ENCODE results near the gene ANO9.

Gene ANO9

DNA sequence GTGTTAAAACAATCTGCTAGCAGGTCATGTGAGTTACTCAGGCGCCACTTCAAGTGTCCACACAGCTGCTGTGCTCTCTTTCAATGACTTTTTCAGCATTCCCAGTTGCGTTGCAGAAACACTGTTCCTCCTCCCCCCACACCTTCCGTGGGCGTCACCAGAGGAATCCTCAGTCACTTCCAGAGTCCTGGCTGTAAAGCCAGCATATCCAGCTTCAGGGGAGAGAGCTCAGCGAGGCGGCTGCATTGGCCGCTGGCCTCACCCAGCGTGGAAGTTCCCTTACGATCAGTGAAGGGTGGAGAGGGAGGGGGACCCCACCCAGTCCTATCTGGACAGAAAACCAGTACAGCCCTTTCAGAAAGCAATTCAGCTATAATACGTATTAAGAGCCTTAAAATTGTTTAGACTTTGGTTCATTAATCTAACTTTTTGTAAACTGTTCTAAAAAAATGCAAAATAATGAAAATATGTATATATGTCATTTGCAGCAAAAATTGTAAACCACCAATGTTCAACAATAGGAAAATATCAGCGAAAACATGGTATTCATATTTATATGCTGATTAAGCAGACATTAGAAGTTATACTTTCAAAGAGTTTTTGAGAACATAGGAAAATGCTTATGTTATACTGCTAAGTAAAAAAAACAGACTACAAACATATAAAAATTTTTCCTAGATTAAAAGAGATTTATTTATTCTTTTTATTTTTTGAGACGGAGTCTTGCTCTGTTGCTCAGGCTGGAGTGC is 2.8 kb upstream of the ANO9 start:
- no peak for DNase-seq
- no peaks in the 10 kb centered on the region for H3K27me3 ChIP-seq (replicated peaks; ENCODE audit: control insufficient read depth, insufficient read depth, low read length, poor library complexity, severe bottlenecking)
- no peaks in the 10 kb centered on the region for H3K9me3 ChIP-seq (ENCODE audit: control insufficient read depth, low read length)
- H3K4me3 ChIP-seq (ENCODE audit: insufficient read depth, low read depth, low read length, poor library complexity, severe bottlenecking), result no peak overlapping the region
- no peak overlapping the region for H3K27ac ChIP-seq (ENCODE audit: insufficient read depth, low read length, poor library complexity, severe bottlenecking)
- H3K36me3 ChIP-seq (ENCODE audit: control insufficient read depth, insufficient read depth, low read length), result no peaks in the 10 kb centered on the region
- H3K4me1 ChIP-seq (ENCODE audit: control insufficient read depth, insufficient read depth, low read length, poor library complexity, severe bottlenecking), result peaks cover 29% of the 10 kb centered on the region

DNA sequence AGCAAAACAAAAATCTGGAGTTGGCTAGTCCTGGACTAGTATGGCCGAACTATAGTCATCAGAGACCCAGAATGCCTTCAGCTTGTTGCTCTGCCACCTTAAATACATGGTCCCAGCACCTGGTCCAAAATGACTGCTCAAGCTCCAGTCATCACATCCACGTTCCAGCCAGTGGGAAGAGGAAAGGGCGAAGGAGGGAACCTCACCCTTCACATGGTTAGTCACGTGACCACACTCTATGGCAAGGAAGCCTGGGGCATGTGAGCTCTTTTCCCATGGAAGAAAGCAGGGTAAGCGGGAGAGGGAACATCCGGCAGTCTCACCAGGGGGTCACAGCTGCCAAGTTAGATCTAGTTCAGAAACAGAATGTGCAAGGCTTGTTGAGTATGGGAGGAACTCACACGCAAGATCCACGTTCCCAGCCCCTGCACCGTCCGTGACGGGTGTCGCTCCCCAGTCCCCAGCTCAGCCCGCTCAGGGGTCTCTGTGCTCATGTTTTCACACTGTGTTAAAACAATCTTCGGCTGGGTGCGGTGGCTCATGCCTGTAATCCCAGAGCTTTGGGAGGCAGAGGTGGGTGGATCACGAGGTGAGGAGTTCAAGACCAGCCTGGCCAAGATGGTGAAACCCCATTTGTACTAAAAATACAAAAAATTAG is 1.9 kb upstream of the ANO9 start:
- Histone ChIP-seq H3K4me1 (ENCODE audit: control insufficient read depth, insufficient read depth, low read length, poor library complexity, severe bottlenecking) (peaks cover 27% of the 10 kb centered on the region), H3K27ac (ENCODE audit: insufficient read depth, low read length, poor library complexity, severe bottlenecking) (no peak overlapping the region), H3K36me3 (ENCODE audit: control insufficient read depth, insufficient read depth, low read length) (no peaks in the 10 kb centered on the region), H3K27me3 (replicated peaks; ENCODE audit: control insufficient read depth, insufficient read depth, low read length, poor library complexity, severe bottlenecking) (no peaks in the 10 kb centered on the region), H3K4me3 (ENCODE audit: insufficient read depth, low read depth, low read length, poor library complexity, severe bottlenecking) (no peak overlapping the region), H3K9me3 (ENCODE audit: control insufficient read depth, low read length) (no peaks in the 10 kb centered on the region)
- DNase-seq, result no peak

DNA sequence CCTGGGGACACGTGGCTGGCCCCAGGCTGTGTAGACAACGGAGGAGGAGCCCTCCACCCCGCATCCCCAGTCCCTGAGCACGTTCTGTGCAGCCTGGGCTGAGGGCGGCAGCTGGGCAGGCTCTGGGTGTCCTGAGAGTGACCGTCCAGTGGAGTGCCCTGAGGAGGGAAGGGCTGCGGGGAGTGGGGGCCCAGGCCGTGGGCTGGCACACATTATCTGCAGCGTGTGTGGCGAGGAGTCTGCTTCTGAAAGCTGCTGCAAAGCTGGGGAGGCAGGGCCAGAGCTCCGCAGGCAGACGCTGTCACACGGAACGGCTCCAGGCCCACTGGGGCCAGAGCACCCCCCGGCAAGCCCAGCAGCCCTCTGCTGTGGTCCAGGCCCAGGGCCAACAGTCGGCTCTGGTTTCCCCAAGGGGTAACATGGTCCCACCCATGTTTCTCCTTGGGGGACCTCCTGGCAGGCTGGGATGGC is 835 bp upstream of the ANO9 start:
- H3K9me3 ChIP-seq (ENCODE audit: control insufficient read depth, low read length), result no peaks in the 10 kb centered on the region
- H3K36me3 ChIP-seq (ENCODE audit: control insufficient read depth, insufficient read depth, low read length), result no peaks in the 10 kb centered on the region
- H3K27ac ChIP-seq (ENCODE audit: insufficient read depth, low read length, poor library complexity, severe bottlenecking), result no peak overlapping the region
- peaks cover 26% of the 10 kb centered on the region for H3K4me1 ChIP-seq (ENCODE audit: control insufficient read depth, insufficient read depth, low read length, poor library complexity, severe bottlenecking)
- no peaks in the 10 kb centered on the region for H3K27me3 ChIP-seq (replicated peaks; ENCODE audit: control insufficient read depth, insufficient read depth, low read length, poor library complexity, severe bottlenecking)
- no peak for DNase-seq
- no peak overlapping the region for H3K4me3 ChIP-seq (ENCODE audit: insufficient read depth, low read depth, low read length, poor library complexity, severe bottlenecking)

DNA sequence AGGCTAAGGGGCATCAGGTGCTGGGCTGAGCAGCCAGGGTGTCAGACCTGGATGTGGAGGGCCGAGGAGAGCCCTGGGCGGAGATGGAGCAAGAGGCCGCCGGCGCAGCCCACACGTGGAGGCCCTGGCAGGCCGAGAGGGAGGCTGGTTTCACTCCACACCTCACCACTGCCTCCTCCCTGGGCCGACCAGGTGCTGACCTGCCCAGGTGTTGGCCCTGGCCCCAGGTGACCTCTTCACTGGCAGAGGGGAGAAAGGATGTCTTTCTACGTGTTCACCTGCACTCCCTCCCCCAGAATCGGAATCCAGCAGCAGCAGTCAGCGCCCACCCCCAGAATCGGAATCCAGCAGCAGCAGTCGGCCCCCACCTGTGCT is 781 bp downstream of the ANO9 start:
- Histone ChIP-seq H3K27me3 (replicated peaks; ENCODE audit: control insufficient read depth, insufficient read depth, low read length, poor library complexity, severe bottlenecking) (no peaks in the 10 kb centered on the region), H3K4me3 (ENCODE audit: insufficient read depth, low read depth, low read length, poor library complexity, severe bottlenecking) (peak overlapping the region; percentile 71), H3K27ac (ENCODE audit: insufficient read depth, low read length, poor library complexity, severe bottlenecking) (peak overlapping the region; percentile 67), H3K9me3 (ENCODE audit: control insufficient read depth, low read length) (no peaks in the 10 kb centered on the region), H3K36me3 (ENCODE audit: control insufficient read depth, insufficient read depth, low read length) (no peaks in the 10 kb centered on the region), H3K4me1 (ENCODE audit: control insufficient read depth, insufficient read depth, low read length, poor library complexity, severe bottlenecking) (peaks cover 32% of the 10 kb centered on the region)
- DNase-seq, result no peak

DNA sequence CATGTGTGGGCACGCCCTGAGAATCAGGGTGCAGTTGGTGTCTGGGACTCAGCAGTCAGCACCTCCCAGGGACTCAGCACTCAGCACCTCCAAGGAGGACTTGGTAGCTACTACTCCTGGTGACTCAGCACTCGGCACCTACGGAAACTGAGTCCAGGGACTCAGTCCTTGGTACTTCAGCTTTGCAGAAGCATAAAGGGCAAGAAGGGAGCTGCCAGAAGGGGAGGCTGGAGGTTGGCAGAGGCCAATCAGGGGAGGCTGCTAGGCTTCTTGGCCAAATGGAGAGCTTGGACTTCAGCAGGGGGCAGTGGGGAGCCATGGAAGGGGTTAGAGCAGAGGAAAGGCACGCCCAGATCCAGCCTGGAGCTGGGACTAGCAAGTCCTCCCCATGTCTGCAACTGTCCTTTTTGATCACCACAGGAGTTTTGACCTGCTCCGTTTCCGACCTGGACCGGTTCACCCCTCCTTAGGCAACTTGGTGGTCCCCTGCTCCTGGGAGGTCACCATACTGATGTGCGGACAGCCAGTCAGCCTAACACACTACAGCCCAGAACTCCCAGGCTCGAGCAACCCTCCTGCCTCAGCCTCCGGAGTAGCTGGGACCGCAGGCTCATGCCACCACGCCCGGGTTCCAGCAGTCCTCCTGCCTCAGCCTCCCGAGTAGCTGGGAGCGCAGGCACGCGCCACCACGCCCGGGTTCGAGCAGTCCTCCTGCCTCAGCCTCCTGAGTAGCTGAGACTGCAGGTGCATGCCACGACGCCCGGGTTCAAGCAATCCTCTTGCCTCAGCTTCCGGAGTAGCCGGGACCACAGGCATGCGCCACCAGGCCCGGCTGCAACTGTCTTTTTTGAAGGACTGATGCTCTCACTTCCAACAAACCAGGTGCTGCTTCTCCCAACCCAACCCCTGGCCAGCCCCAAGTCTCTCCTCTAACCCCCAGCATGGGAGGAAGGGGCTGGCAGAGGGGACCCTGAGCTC is 1.5 kb downstream of the ANO9 start:
- Histone ChIP-seq H3K36me3 (ENCODE audit: control insufficient read depth, insufficient read depth, low read length) (no peaks in the 10 kb centered on the region), H3K27me3 (replicated peaks; ENCODE audit: control insufficient read depth, insufficient read depth, low read length, poor library complexity, severe bottlenecking) (no peaks in the 10 kb centered on the region), H3K27ac (ENCODE audit: insufficient read depth, low read length, poor library complexity, severe bottlenecking) (no peak overlapping the region), H3K4me3 (ENCODE audit: insufficient read depth, low read depth, low read length, poor library complexity, severe bottlenecking) (peak overlapping the region; percentile 71), H3K9me3 (ENCODE audit: control insufficient read depth, low read length) (no peaks in the 10 kb centered on the region), H3K4me1 (ENCODE audit: control insufficient read depth, insufficient read depth, low read length, poor library complexity, severe bottlenecking) (peaks cover 32% of the 10 kb centered on the region)
- no peak for DNase-seq

DNA sequence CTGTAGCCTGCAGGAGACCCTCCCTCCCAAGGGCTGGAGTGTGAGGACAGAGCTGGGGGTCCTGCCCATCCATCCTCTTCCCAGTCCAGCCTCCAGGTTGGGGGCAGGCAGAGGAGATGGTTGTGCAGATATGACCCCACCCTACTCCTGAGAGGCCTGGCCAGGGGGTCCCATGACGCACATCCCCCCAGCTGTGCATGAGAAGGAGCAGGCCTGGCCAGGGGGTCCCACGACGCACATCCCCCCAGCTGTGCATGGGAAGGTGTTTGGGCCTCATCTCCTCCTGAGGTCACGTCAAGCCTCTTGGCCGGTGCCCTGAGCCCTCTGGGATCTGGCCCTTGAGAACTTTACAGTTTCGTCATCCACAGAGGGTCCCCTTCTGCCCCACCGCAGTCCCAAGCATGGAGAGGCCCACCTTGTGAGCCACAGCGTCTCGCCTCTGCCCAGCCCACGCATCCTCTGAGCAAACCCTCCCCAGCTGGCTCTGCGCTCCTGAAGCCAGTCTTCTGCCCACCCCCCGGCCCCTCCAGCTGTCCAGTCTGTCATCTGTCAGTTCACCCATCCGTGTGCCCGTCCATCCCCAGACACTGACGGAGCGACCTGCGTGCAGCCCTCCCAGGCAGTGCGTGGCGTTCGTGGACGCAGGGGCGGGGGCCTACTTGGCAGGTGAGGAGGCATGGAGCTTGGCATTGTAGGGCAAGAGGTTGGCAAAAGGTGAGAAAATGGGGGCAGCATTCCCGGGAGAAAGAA is 2.3 kb downstream of the ANO9 start:
- DNase-seq, result no peak
- peaks cover 32% of the 10 kb centered on the region for H3K4me1 ChIP-seq (ENCODE audit: control insufficient read depth, insufficient read depth, low read length, poor library complexity, severe bottlenecking)
- no peaks in the 10 kb centered on the region for H3K9me3 ChIP-seq (ENCODE audit: control insufficient read depth, low read length)
- no peak overlapping the region for H3K4me3 ChIP-seq (ENCODE audit: insufficient read depth, low read depth, low read length, poor library complexity, severe bottlenecking)
- H3K27me3 ChIP-seq (replicated peaks; ENCODE audit: control insufficient read depth, insufficient read depth, low read length, poor library complexity, severe bottlenecking), result no peaks in the 10 kb centered on the region
- H3K27ac ChIP-seq (ENCODE audit: insufficient read depth, low read length, poor library complexity, severe bottlenecking), result no peak overlapping the region
- no peaks in the 10 kb centered on the region for H3K36me3 ChIP-seq (ENCODE audit: control insufficient read depth, insufficient read depth, low read length)

DNA sequence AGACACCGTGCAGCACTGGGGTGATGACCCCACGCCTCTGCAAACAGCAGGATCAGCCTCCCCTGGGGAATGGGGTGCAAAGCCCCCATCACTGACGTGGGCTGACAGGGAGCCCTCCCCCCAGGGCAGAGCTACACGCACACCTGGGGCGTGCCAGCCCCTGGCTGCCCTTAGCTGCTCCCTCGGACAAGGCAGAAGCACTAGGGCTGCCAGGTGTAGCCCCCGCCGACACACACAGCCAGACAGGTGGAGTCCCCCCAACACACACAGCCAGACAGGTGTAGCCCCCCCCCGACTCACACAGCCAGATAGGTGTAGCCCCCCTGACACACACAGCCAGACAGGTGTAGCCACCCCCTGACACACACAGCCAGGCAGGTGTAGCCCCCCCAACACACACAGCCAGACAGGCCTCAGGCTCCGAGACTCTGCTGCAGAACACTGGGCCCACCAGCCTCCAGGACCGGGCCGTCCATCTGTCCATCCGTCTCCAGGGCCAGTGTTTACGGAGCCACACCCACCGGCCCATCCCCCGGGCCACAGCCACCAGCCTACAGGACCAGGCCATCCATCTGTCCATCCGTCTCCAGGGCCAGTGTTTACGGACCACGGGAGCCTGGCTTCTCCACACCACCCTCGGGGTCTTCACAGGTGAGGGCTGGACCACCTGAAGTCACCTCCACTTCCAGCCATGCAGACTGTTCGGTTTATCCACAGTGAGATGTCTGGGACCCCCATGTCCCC is 3.5 kb downstream of the ANO9 start:
- DNase-seq, result no peak
- H3K36me3 ChIP-seq (ENCODE audit: control insufficient read depth, insufficient read depth, low read length), result peaks cover 2% of the 10 kb centered on the region
- no peak overlapping the region for H3K27ac ChIP-seq (ENCODE audit: insufficient read depth, low read length, poor library complexity, severe bottlenecking)
- no peaks in the 10 kb centered on the region for H3K9me3 ChIP-seq (ENCODE audit: control insufficient read depth, low read length)
- H3K4me3 ChIP-seq (ENCODE audit: insufficient read depth, low read depth, low read length, poor library complexity, severe bottlenecking), result no peak overlapping the region
- peaks cover 32% of the 10 kb centered on the region for H3K4me1 ChIP-seq (ENCODE audit: control insufficient read depth, insufficient read depth, low read length, poor library complexity, severe bottlenecking)
- no peaks in the 10 kb centered on the region for H3K27me3 ChIP-seq (replicated peaks; ENCODE audit: control insufficient read depth, insufficient read depth, low read length, poor library complexity, severe bottlenecking)

DNA sequence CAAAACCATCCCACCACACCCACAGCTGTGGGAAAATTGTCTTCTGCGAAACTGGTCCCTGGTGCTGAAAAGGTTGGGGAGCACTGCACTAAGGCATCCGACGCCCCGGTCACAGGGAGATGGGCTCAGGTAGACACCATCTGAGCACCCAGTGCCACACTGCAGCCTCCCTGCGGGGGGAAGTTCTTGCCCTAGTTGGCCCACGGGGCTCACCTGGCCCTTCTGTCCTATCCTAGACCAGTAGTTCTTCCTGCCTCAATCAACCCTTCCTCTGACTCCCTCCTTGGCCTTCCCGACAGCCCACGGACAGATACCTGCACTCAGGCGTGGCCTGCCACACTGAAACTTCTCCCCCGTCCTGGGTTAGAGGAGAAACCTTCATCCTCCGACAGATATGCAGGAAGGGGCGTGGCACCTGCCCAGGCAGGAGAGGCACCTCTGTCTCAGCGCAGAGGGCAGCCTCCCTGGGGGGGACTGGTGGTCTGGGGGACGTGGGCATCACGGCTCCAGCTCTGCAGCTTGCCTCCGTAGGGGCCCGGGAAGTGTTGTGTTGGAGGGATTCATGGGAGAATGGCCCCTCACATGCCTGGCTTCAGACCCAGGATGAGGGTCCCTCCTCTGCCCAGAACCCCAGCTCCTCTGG is 4.5 kb downstream of the ANO9 start:
- Histone ChIP-seq H3K9me3 (ENCODE audit: control insufficient read depth, low read length) (no peaks in the 10 kb centered on the region), H3K36me3 (ENCODE audit: control insufficient read depth, insufficient read depth, low read length) (peaks cover 11% of the 10 kb centered on the region), H3K4me1 (ENCODE audit: control insufficient read depth, insufficient read depth, low read length, poor library complexity, severe bottlenecking) (peaks cover 32% of the 10 kb centered on the region), H3K4me3 (ENCODE audit: insufficient read depth, low read depth, low read length, poor library complexity, severe bottlenecking) (no peak overlapping the region), H3K27ac (ENCODE audit: insufficient read depth, low read length, poor library complexity, severe bottlenecking) (no peak overlapping the region), H3K27me3 (replicated peaks; ENCODE audit: control insufficient read depth, insufficient read depth, low read length, poor library complexity, severe bottlenecking) (no peaks in the 10 kb centered on the region)
- DNase-seq, result no peak

Data from effector memory CD4-positive, alpha-beta T cell (primary cell).